HuH-7.5 (cell line): Measurements from ENCODE around the gene MYO1C.
"Not testable (repeated sequence)": the region's sequence is repeated elsewhere in the genome, so short reads cannot be mapped to it uniquely, and the experiment has no call there.

ENCODE experiments used
- DNase-seq: peaks from one replicate; pipeline ENCODE4 v3.0.0; 2011; ENCODE audit warnings: low spot score

The MYO1C gene

GRCh38 chr17:1509290-1509881, 16.9 kb upstream of the MYO1C start:
- DNase-seq: no peak

GRCh38 chr17:1508709-1509108, 16.2 kb upstream of the MYO1C start:
- DNase-seq: not testable (repeated sequence)

- no peak for DNase-seq
Measured at GRCh38 chr17:1506649-1507267, 14.3 kb upstream of the MYO1C start.

- DNase-seq: no peak
Measured at GRCh38 chr17:1505586-1505985, 13.1 kb upstream of the MYO1C start.

GRCh38 chr17:1504866-1505265, 12.4 kb upstream of the MYO1C start:
- DNase-seq: no peak

- DNase-seq: no peak
Measured at GRCh38 chr17:1503699-1504098, 11.2 kb upstream of the MYO1C start.

- DNase-seq: no peak
Measured at GRCh38 chr17:1498869-1499268, 6.4 kb upstream of the MYO1C start.

GRCh38 chr17:1498233-1498632, 5.7 kb upstream of the MYO1C start:
- no peak for DNase-seq

GRCh38 chr17:1497831-1498230, 5.3 kb upstream of the MYO1C start:
- DNase-seq: no peak

GRCh38 chr17:1496869-1497268, 4.4 kb upstream of the MYO1C start:
- no peak for DNase-seq

GRCh38 chr17:1495265-1495989, 2.9 kb upstream of the MYO1C start:
- no peak for DNase-seq

- no peak for DNase-seq
Measured at GRCh38 chr17:1494736-1495253, 2.3 kb upstream of the MYO1C start.

- DNase-seq: no peak
Measured at GRCh38 chr17:1494203-1494602, 1.7 kb upstream of the MYO1C start.

- DNase-seq: no peak
Measured at GRCh38 chr17:1493291-1493980, 950 bp upstream of the MYO1C start.

GRCh38 chr17:1491443-1492248, 840 bp downstream of the MYO1C start:
- DNase-seq: peak; percentile 86

- DNase-seq: peak; percentile 81
Measured at GRCh38 chr17:1490643-1491442, 1.6 kb downstream of the MYO1C start.

GRCh38 chr17:1488826-1489270, 3.6 kb downstream of the MYO1C start:
- DNase-seq: no peak

- peak; percentile 84 for DNase-seq
Measured at GRCh38 chr17:1487939-1488825, 4.3 kb downstream of the MYO1C start.

GRCh38 chr17:1486802-1487695, 5.4 kb downstream of the MYO1C start:
- DNase-seq: no peak
